ENCODE measurements around the gene DBNL. TPM values are rescaled to one million over a fixed set of nuclear protein-coding genes. Genes with fewer than 3 reads are reported as not detected.

The DBNL gene
- total and polyA plus RNA-seq, 2 donors, result 113 to 116 TPM

- Histone ChIP-seq H3K36me3 (ENCODE audit: control insufficient read depth in 2 of 2, insufficient read depth in 2 of 2, low read length in 1 of 2) (peaks cover 62 to 72% of the 10 kb centered on the region in 2 donors), H3K4me1 (ENCODE audit: control insufficient read depth in 2 of 2, insufficient read depth in 2 of 2, low read length in 2 of 2) (peaks cover 10 to 49% of the 10 kb centered on the region in 2 donors), H3K4me3 (ENCODE audit: low read length in 2 of 2) (no peak overlapping the region), H3K27me3 (ENCODE audit: control insufficient read depth in 2 of 2, insufficient read depth in 1 of 2, low read length in 1 of 2) (no peaks in the 10 kb centered on the region), H3K27ac (ENCODE audit: low read depth in 1 of 2, low read length in 1 of 2) (peak overlapping the region; percentile 37 to 55), H3K9me3 (ENCODE audit: control insufficient read depth in 2 of 2, insufficient read depth in 1 of 2, low read length in 1 of 2) (no peaks in the 10 kb centered on the region)
- DNase-seq (ENCODE audit: low read depth in 6 of 9, low spot score in 9 of 9), result peak in 2 of 9 donors; percentile 50 to 57
- WGBS, result 82% methylated on average over 26 of the region's 26 CpGs
Measured at GRCh38 chr7:44073664-44074348, 29.3 kb downstream of the DBNL start.

DNA sequence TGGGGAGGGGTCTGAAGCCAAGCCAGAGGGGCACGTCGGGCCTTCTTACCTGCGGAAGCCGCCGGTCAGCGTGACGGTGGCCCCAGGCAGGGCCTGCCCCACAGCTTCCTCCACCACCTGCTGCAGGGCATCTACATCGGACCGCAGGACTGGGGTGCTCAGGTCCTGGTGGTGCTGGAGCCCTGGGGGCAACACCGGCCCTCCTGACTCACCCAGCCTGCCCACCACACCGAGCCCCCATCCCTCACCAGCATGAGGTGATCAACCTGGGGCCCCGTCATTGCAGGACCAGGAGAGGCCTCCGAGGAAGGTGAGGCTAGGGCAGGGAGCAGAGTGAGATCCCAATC is 29.8 kb downstream of the DBNL start:
- no peaks in the 10 kb centered on the region for H3K27me3 ChIP-seq (ENCODE audit: control insufficient read depth in 2 of 2, insufficient read depth in 1 of 2, low read length in 1 of 2)
- H3K36me3 ChIP-seq (ENCODE audit: control insufficient read depth in 2 of 2, insufficient read depth in 2 of 2, low read length in 1 of 2), result peaks cover 67 to 77% of the 10 kb centered on the region in 2 donors
- no peak overlapping the region for H3K4me3 ChIP-seq (ENCODE audit: low read length in 2 of 2)
- no peak for DNase-seq (ENCODE audit: low read depth in 6 of 9, low spot score in 9 of 9)
- no peaks in the 10 kb centered on the region for H3K9me3 ChIP-seq (ENCODE audit: control insufficient read depth in 2 of 2, insufficient read depth in 1 of 2, low read length in 1 of 2)
- H3K4me1 ChIP-seq (ENCODE audit: control insufficient read depth in 2 of 2, insufficient read depth in 2 of 2, low read length in 2 of 2), result peaks cover 10 to 54% of the 10 kb centered on the region in 2 donors
- H3K27ac ChIP-seq (ENCODE audit: low read depth in 1 of 2, low read length in 1 of 2), result peak overlapping the region in 1 of 2 donors; percentile 55
- 84% methylated on average over 13 of the region's 13 CpGs for WGBS

GRCh38 chr7:44075296-44076075 is 31.0 kb downstream of the DBNL start:
- no peak for DNase-seq (ENCODE audit: low read depth in 6 of 9, low spot score in 9 of 9)
- 94% methylated on average over 17 of the region's 17 CpGs for WGBS
- Histone ChIP-seq H3K4me1 (ENCODE audit: control insufficient read depth in 2 of 2, insufficient read depth in 2 of 2, low read length in 2 of 2) (peaks cover 13 to 66% of the 10 kb centered on the region in 2 donors), H3K4me3 (ENCODE audit: low read length in 2 of 2) (no peak overlapping the region), H3K36me3 (ENCODE audit: control insufficient read depth in 2 of 2, insufficient read depth in 2 of 2, low read length in 1 of 2) (peaks cover 79 to 88% of the 10 kb centered on the region in 2 donors), H3K9me3 (ENCODE audit: control insufficient read depth in 2 of 2, insufficient read depth in 1 of 2, low read length in 1 of 2) (no peaks in the 10 kb centered on the region), H3K27me3 (ENCODE audit: control insufficient read depth in 2 of 2, insufficient read depth in 1 of 2, low read length in 1 of 2) (no peaks in the 10 kb centered on the region), H3K27ac (ENCODE audit: low read depth in 1 of 2, low read length in 1 of 2) (peak overlapping the region in 1 of 2 donors; percentile 11)

DNA sequence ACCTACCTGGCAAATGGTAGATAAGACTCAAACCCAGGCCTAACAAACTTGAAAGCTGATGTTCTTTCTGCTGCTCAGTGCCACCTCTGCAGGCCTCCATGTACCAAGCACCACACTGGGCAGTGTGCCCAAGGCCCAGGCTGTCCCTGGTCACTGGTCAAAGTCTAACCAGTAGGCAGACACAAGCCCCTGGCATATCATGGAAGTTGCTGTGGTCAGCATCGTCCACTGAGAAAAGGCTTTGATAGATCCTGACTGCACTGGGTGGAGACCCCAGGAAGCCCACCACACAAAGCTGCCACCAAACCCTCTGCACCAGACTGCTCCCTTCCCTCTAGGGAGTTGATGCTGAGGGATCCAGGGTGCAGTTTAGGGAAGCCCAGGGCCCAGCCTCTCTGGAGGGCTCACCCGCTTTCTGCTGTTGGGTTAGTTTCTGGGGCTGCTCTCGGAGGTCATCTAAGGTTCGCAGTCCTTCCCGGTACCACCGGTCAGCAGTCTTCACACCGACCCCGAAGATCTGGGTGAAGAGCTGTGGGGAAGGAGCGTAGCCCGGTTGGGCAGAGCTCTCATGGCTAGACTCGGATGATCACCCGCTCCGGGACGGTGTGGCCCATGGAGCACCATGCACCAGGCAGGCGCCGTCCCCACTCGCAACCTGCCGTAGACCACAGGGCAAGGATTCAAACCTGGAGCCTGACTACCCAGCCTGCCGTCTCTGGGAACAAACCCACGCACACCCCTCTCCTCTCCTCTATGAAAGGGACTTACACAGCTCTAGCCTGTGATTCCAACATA is 31.8 kb downstream of the DBNL start:
- H3K9me3 ChIP-seq (ENCODE audit: control insufficient read depth in 2 of 2, insufficient read depth in 1 of 2, low read length in 1 of 2), result no peaks in the 10 kb centered on the region
- H3K27ac ChIP-seq (ENCODE audit: low read depth in 1 of 2, low read length in 1 of 2), result no peak overlapping the region
- DNase-seq (ENCODE audit: low read depth in 6 of 9, low spot score in 9 of 9), result no peak
- peaks cover 85 to 91% of the 10 kb centered on the region in 2 donors for H3K36me3 ChIP-seq (ENCODE audit: control insufficient read depth in 2 of 2, insufficient read depth in 2 of 2, low read length in 1 of 2)
- peaks cover 21 to 71% of the 10 kb centered on the region in 2 donors for H3K4me1 ChIP-seq (ENCODE audit: control insufficient read depth in 2 of 2, insufficient read depth in 2 of 2, low read length in 2 of 2)
- 98% methylated on average over 20 of the region's 20 CpGs for WGBS
- H3K27me3 ChIP-seq (ENCODE audit: control insufficient read depth in 2 of 2, insufficient read depth in 1 of 2, low read length in 1 of 2), result no peaks in the 10 kb centered on the region
- H3K4me3 ChIP-seq (ENCODE audit: low read length in 2 of 2), result no peak overlapping the region

DNA sequence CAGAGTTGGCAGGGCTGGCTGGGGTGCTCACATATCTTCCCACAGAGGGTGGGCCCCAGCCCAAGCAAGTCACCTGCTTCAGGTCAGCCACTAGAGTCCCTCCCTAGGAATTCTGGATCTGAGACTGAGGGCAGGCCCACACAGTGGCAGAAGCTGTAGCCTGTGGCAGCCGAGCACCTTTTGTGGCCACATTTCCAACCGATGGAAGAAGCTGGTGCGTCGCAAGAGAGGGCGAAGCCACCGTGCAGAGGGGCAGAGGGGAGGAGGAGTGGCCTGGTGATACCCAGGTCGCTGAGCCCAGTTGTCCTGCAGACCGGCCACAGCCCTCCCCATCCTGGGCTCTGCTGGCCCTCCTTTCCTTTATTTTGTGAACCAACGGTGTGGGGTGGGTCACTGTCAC is 32.6 kb downstream of the DBNL start:
- peaks cover 85% of the 10 kb centered on the region in 2 donors for H3K36me3 ChIP-seq (ENCODE audit: control insufficient read depth in 2 of 2, insufficient read depth in 2 of 2, low read length in 1 of 2)
- no peaks in the 10 kb centered on the region for H3K27me3 ChIP-seq (ENCODE audit: control insufficient read depth in 2 of 2, insufficient read depth in 1 of 2, low read length in 1 of 2)
- H3K4me1 ChIP-seq (ENCODE audit: control insufficient read depth in 2 of 2, insufficient read depth in 2 of 2, low read length in 2 of 2), result peaks cover 23 to 71% of the 10 kb centered on the region in 2 donors
- H3K27ac ChIP-seq (ENCODE audit: low read depth in 1 of 2, low read length in 1 of 2), result no peak overlapping the region
- no peaks in the 10 kb centered on the region for H3K9me3 ChIP-seq (ENCODE audit: control insufficient read depth in 2 of 2, insufficient read depth in 1 of 2, low read length in 1 of 2)
- DNase-seq (ENCODE audit: low read depth in 6 of 9, low spot score in 9 of 9), result no peak
- 91% methylated on average over 9 of the region's 9 CpGs for WGBS
- no peak overlapping the region for H3K4me3 ChIP-seq (ENCODE audit: low read length in 2 of 2)

GRCh38 chr7:44077681-44078091 is 33.2 kb downstream of the DBNL start:
- H3K9me3 ChIP-seq (ENCODE audit: control insufficient read depth in 2 of 2, insufficient read depth in 1 of 2, low read length in 1 of 2), result no peaks in the 10 kb centered on the region
- H3K36me3 ChIP-seq (ENCODE audit: control insufficient read depth in 2 of 2, insufficient read depth in 2 of 2, low read length in 1 of 2), result peaks cover 79% of the 10 kb centered on the region in 2 donors
- H3K27me3 ChIP-seq (ENCODE audit: control insufficient read depth in 2 of 2, insufficient read depth in 1 of 2, low read length in 1 of 2), result no peaks in the 10 kb centered on the region
- H3K4me1 ChIP-seq (ENCODE audit: control insufficient read depth in 2 of 2, insufficient read depth in 2 of 2, low read length in 2 of 2), result peaks cover 17 to 64% of the 10 kb centered on the region in 2 donors
- WGBS, result 84% methylated on average over 5 of the region's 5 CpGs
- peak overlapping the region in 1 of 2 donors; percentile 25 for H3K27ac ChIP-seq (ENCODE audit: low read depth in 1 of 2, low read length in 1 of 2)
- no peak overlapping the region for H3K4me3 ChIP-seq (ENCODE audit: low read length in 2 of 2)
- DNase-seq (ENCODE audit: low read depth in 6 of 9, low spot score in 9 of 9), result no peak

DNA sequence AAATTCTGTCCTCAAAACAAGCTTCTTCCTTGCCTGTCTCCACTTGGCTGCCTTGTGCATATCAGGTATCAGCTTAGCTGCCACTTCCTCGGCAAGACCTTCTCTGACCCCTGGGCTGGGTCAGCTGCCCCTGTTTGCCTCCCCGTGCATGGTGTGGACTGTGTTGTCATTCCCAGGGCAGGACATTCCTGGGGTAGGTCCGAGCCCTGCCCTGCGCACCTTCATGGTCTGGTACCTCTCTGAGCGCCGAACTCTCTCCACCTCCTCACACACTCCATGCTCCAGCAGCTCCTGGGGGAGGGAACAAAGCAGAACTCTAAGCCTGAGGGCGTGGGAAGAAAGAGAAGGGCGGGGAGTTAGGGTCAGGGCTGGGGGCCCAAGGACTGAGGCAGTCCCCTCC is 34.0 kb downstream of the DBNL start:
- Histone ChIP-seq H3K27ac (ENCODE audit: low read depth in 1 of 2, low read length in 1 of 2) (peak overlapping the region in 1 of 2 donors; percentile 9), H3K9me3 (ENCODE audit: control insufficient read depth in 2 of 2, insufficient read depth in 1 of 2, low read length in 1 of 2) (no peaks in the 10 kb centered on the region), H3K27me3 (ENCODE audit: control insufficient read depth in 2 of 2, insufficient read depth in 1 of 2, low read length in 1 of 2) (no peaks in the 10 kb centered on the region), H3K36me3 (ENCODE audit: control insufficient read depth in 2 of 2, insufficient read depth in 2 of 2, low read length in 1 of 2) (peaks cover 70 to 71% of the 10 kb centered on the region in 2 donors), H3K4me1 (ENCODE audit: control insufficient read depth in 2 of 2, insufficient read depth in 2 of 2, low read length in 2 of 2) (peaks cover 15 to 59% of the 10 kb centered on the region in 2 donors), H3K4me3 (ENCODE audit: low read length in 2 of 2) (no peak overlapping the region)
- no peak for DNase-seq (ENCODE audit: low read depth in 6 of 9, low spot score in 9 of 9)
- WGBS, result 96% methylated on average over 8 of the region's 8 CpGs

DNA sequence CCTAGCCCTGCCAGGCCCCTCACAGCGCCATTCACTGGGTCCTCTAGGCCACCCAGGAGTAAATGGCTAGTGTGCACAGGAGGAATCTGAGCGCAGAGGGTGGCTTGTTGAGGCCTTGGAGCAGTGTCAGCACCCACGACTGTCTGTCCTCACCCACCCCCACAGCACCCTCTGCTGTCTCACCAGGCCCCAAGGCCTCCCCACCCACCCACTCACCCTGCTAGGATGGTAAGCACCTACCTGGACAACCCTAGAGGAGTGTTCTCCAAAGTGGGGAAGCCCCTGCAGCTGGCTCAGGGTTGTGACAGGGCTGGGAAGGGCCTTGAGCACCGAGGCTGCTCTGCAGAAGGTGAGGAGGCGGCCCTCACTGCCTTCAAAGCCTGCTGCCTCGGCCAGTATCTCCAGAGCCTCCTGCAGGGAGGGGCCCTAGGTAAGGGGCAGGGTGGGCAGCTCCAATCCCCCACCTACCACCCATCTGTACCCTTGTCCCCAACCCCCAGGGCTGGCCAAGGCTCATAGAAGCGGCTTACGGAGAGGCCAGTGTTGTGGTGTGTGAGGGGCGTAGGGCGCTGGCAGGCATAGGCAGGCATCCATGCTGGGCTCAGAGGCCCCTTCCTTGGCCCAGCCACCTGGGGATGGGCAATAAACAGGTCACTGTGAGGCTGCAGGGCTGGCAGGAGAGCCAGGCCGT is 35.0 kb downstream of the DBNL start:
- WGBS, result 93% methylated on average over 11 of the region's 11 CpGs
- Histone ChIP-seq H3K27me3 (ENCODE audit: control insufficient read depth in 2 of 2, insufficient read depth in 1 of 2, low read length in 1 of 2) (no peaks in the 10 kb centered on the region), H3K9me3 (ENCODE audit: control insufficient read depth in 2 of 2, insufficient read depth in 1 of 2, low read length in 1 of 2) (no peaks in the 10 kb centered on the region), H3K4me1 (ENCODE audit: control insufficient read depth in 2 of 2, insufficient read depth in 2 of 2, low read length in 2 of 2) (peaks cover 25 to 59% of the 10 kb centered on the region in 2 donors), H3K36me3 (ENCODE audit: control insufficient read depth in 2 of 2, insufficient read depth in 2 of 2, low read length in 1 of 2) (peaks cover 61% of the 10 kb centered on the region in 2 donors), H3K27ac (ENCODE audit: low read depth in 1 of 2, low read length in 1 of 2) (no peak overlapping the region), H3K4me3 (ENCODE audit: low read length in 2 of 2) (no peak overlapping the region)
- no peak for DNase-seq (ENCODE audit: low read depth in 6 of 9, low spot score in 9 of 9)

Measured in thymus (tissue), 11 donors.